Cerebellar nuclear complex (tissue), 1 donor: ENCODE measurements around the gene GPR183.
"Not testable (repeated sequence)": the region's sequence is repeated elsewhere in the genome, so short reads cannot be mapped to it uniquely, and the experiment has no call there.

Experiments
- DNase-seq, 2 experiments: peaks; one replicate each; lab custom pipeline; 2025; lab: John Stamatoyannopoulos, UW

GPR183 gene

DNA sequence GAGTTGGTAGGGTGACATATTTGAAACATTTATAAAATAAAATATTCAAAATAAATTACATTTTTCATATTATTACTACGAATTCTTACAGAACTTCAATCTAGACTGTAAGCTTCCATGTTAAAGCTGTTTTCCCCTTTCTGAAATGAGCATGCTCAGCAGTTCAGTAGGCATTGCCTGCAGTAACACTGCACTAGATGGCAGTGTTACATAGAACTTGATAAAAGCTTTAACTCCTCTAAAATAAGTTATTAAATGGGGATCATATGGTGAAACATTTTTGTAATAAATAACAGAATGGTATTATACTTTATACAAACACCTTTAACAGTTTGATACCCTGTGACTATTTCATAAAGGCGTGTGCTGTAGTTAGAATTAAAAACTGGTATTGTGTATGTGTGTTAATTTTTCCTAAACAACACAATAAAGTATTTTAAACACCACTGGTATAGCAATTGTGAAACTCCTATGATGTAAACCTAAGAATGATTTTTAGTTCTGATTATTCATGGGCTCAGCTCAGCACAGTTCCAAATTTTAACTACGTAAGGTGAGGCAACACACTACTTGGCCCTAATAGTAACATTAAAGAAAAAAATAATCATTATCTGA lies 37.5 kb downstream of the GPR183 start:
- no peak for DNase-seq

DNA sequence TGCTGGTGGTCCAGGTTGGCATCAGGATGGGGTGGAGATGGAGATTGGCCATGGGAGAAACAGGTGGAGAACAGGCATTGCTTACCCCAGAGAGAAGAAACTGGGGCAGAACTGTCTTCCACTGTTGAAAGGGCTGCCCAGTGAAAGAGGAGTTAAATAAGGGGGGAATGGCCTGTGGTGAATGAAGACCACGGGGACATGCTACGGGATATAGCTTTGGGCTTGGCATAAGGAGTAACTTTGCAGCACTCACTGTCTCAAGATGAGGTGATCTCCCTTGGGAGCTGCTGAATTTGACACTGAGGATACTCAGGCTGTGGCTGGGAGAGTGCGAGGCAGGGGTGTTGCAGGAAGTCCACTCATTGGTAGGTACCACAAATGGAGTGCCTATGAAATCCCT lies 38.4 kb downstream of the GPR183 start:
- no peak for DNase-seq

DNA sequence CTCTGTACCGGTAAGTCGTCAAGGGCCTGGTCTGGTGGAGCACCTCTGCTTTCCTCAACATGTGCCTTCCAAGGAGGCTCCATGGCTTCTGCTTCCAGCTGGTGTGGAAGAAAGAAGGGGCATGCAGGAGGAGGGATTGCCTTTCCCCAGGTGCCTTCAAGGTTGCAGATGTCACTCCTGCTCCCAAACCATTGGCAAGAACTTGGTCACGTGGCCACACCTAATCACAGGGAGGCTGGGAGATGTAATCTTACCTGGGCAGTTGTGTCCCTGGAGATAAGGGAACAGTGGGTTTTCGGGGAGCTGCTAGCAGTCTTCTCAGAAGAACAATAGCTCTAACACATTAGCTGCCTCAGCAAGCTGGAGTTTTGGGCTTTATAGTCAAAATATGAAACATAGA lies 39.3 kb downstream of the GPR183 start:
- no peak for DNase-seq

DNA sequence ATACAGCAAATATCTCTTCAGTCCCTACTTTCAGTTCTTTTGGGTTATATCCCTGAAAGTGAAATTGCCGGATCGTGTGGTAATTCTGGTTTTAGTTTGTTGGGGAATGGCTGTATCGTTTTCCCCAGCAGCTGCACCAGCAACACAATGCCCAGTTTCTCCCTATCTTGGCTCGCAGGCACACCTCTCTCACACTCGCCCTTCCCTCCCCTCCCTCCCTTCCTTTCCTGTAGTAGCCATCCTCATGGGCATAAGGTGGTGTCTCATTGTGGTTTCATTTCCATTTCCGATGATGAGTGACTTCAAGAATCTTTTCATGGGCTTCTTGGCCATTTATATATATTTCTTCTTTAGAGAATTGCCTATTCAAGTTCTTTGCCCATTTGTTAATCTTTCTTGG lies 40.4 kb downstream of the GPR183 start:
- DNase-seq, result no peak

DNA sequence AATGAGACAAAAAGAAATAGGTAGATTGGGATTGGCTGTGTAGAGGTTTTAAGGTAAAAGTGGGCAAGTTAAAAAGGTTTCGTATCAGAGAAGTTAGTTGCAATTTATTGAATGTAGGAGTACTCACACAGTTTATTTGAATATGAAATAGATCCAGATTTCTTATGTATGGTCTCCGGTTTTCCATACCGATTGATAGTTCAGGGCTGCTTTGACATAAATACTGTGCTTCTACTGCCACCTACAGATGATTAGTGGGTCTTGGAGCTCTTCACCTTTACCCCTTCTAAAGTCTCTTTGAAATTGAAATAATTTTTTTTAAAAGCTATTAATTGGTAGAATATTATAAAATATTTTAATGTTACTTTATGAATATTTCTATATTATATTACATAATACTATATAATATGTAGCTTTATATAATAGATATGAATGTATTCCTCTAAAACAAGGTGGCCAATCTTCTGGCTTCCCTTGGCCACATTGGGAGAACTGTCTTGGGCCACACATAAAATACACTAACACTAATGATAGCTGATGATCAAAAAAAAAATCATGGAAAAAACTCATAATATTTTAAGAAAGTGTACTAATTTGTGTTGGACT lies 41.3 kb downstream of the GPR183 start:
- no peak for DNase-seq

DNA sequence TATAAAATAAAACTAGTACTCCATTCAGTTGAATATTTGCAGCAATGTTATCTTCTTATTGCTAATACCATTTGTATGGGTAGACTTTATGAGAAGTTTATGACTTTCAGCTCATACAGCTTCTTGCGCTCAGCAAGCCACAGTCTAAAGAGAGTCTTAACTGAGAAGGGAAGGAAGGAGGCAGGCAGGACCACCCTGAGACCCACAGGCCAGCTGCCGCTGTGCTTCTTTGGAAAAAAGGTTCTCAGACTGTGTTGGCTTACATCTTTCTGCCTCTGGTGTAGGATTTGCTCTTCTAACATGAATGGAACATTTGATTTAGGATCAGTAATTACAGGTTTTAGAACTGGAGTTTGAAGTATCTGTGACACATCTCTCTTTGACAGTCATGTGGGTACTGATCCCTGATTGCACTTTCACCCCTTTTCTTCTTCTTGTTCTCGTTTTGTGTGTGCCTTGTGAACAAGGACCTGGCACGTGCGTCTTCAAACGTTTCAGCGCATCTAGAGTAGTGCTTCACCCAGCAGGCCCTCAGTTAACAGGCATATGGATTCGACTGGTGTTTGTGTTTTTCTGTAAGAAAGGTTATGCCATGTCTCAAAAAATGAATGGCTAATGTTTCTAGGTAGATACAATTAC lies 41.9 kb downstream of the GPR183 start:
- DNase-seq, result no peak

DNA sequence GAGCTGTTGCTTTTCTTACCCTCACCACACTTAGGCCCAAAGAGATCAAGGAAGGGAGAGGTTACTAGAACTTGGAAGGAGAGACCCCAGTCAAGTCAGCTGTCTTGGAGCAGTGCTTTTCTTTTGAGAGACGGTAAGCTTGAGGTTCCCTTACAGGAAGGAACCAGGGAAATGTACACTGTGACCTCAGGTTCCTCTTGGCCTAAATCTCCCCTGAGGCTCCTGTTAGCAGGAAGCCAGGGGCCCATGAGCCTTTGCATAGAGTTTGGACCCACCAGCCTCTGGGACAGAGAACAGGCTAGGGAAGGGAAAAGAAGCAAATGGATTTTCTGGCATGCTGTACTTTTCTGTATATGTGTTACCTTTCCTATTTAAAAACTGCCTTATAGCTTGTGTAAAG lies 43.1 kb downstream of the GPR183 start:
- no peak for DNase-seq

DNA sequence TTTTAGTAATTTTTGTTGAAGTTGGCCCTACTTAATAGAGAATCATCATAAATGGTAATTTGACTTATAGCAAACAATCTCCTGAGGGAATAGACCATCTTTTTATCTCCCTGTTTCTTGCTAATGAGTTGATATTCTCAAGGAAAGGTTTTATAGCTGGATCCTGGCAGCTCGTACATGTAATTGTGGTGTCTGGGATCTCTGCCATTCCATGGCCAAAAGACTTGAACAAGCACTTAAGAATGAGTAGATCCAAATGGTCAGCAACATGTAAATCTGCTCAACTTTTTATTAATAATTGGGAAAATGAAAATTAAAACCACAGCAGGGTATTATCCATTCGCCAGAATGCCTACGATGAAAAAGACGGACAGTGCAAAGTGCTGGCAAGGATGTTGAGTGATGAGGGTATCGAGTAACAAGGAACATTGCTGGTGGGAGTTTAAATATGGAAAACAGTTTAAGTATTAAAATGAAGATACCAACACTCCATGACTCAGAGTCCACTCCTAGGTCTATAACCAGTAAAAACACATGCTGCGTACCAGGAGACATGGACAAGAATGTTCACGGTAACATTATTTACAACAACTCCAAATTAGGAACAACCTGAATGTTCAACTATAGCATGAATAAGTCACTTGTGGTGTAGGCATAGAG lies 43.9 kb downstream of the GPR183 start:
- DNase-seq, result no peak

DNA sequence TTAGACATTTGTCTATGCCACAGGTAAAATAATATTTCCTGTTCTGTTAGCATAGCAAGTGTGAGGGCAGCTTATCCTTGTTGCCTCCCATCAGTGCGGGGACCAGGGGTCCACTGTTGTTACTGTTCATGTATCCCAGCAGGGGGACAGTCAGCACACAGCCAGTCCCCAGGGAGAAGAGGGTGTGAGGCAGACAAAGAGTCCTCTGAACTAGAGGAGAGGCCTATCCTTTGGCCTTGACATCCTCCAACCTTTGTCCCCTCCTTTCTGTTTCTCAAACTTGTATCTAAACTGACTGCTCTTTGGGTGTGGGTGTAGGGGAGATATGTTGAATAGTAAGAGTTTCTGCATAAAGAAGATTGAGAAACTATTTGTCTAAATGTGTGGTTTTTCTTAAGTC lies 46.1 kb downstream of the GPR183 start:
- DNase-seq, result no peak

DNA sequence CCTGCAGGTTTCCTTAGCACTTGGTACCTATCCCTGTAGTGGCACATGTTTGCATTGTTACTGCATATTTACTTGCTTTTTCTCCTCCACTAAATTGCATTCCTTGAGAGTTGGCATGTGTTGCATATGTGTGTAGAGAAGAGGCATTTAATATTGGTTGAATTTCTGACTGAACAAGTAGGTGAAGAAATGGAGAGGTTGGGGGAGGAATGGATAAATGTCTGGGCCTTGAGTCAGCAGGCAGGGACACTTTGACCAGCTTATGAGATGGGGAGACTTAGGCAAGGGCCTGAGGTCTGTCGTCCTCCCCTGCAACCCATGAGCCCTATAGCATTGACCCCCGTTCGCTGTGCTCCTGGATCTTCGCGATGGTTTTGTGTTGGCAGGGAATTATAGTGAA lies 47.0 kb downstream of the GPR183 start:
- DNase-seq, result no peak

DNA sequence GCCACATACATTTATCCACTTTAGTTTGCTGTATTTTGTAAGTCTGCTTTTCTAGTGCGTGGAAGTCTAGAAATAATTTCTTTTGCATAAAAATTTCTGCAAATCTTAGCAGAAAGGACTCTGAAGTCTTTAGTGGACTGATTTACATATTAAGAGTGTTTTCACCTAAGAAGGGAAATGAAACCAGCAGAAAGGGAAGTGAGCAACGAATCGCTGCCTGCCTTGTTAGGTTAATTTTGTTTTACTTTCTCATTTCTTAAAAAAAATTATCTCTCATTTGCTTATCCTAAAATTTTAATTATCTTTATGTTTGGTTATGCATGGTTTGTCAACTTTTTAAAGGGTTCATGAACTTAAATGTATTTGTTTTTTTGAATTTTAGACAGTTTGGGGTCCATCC lies 48.3 kb downstream of the GPR183 start:
- DNase-seq, result no peak

DNA sequence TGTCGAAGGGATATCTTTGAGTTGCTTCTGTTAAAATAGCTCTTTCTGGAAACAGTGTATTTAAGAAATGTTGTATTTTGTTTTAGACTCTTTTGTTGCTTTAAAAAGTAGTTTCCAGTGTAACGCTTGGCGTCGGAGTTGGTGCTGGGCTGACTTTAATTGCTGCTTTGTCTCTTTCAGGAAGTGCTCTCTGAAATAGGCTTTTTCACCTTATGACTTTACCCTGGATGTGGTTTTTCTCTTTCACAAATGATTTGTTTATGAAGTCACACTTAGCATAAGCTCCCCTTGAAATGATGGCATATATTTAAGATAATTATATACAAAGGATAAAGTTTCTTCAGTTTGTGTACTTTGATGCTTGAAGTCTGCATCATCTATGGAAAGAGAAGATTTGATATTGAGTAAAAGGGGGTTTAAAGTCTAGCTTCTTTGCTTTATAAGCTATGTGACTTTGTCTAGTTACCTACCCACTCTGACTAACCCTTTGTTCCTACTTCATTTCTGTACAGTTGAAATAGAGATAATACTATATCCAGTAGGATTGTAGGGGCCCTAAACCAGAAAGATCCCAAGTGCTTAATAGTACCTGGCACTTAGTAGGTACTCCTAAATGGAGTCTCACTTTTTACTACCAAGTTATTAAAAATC lies 48.9 kb downstream of the GPR183 start, which contains the start of gene GPR18:
Gene GPR18 (minus strand): TSS at position 170 of the 651 bp plus-strand sequence. CDS start 2,507 bp downstream, outside the sequence.
- DNase-seq, result no peak

DNA sequence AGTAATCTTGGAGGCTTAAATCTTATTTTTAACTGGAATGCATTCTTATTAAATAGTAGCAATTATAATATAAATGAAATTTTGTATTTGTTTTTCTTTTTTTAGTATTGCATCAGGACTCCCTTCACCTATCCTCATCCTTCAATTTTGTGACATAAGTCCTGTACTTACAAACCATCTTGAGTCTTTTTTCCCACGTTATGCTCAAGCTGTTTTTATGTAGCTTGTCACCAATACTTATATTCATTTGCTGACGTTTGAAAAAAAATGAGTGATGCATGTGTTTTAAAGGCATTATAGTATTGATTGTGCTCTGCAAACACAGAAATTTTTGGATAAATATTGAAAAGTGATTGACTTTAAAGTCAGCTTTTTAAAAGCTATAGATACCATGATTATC lies 49.9 kb downstream of the GPR183 start:
- no peak for DNase-seq

DNA sequence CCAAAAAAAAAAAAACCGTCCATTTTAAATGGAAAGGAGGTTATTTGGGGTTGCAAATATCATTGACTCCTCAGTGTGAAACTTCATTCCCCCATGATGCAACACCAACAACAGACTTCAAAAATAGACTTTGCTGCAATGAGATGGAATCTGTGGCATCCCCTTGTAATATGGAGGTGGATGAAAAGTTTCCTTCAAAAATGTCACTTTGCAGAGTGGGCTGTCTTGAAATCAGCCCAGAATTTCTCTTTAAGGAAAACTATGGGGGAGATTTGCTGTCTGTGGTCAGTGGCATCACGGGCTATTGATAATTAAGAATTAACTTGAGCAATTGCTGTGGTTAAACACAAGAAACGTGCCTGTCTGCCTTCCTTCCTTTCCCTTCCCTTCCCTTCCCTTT lies 50.5 kb downstream of the GPR183 start:
- DNase-seq, result no peak

DNA sequence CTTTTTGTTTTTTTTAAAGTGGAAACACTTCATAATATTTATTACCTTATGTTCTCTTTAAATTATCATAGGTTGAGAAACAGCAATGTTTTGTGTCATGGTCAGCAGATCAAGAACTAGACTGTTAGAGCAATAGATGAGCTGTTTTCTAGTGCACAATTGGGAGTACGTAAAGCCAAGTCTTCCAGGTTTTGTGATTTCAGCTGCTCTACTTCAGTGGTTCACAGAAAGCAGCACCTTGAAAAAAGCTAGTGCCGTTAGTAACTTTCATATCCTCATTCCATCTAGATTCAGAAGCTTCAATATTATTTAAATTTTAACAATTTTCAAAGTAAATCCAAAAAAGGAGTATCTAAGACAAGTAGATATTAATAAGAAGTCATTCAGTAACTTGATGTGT lies 50.9 kb downstream of the GPR183 start:
- DNase-seq, result no peak

DNA sequence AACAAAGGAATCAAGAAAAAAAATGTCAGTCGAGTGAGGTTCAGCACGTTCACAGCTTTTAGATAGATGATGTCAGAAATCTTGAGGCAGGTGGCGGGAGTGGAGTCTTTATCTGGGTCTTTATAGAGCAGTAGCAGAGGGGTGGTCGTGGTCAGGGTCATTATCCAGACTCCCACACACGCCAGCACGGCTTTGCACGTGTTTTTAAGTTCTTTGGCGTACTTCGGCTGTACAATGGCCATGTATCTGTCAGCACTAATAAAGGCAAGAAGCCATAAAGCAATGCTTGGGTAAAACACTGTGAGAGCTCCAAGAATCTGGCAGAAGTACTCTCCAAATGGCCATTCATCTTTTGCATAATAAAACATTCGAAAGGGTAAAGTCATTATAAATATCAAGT lies 51.9 kb downstream of the GPR183 start:
- DNase-seq, result no peak

DNA sequence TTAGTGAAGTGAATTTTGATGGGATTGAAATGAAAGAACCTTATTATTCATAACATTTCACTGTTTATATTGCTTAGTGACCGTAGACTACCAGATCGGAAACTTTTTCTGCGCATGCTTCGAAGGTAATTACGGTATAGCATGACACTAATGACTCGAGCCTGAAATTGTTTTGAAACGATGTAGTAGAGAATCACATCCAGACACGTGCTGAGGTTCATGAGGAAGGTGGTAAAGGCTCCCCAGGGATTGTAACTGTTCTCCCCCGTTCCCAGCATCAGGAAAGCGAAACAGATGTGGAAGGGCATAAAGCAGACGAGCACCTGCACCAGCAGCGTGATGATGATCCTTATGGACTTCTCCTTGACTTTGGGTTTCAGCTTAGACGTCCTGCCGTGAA lies 52.4 kb downstream of the GPR183 start:
- DNase-seq, result no peak

DNA sequence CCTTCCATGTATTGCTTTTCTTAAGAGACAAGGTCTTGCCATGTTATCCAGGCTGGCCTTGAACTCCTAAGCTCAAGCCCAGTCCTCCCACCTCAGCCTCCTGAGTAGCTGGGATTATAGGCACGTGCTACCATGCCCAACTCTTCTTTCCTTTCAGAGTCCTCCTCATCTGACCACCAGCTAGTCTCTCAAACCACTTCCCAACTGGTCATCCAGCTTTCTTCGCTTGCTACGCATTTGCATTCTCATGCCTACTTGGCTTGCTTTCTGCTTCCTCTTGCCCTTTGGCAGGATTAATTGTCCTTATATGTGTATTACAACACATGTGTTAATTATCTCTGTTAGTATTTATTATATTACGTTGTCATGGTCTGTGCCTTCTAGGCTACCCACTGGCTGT lies 55.3 kb downstream of the GPR183 start:
- DNase-seq, result no peak

DNA sequence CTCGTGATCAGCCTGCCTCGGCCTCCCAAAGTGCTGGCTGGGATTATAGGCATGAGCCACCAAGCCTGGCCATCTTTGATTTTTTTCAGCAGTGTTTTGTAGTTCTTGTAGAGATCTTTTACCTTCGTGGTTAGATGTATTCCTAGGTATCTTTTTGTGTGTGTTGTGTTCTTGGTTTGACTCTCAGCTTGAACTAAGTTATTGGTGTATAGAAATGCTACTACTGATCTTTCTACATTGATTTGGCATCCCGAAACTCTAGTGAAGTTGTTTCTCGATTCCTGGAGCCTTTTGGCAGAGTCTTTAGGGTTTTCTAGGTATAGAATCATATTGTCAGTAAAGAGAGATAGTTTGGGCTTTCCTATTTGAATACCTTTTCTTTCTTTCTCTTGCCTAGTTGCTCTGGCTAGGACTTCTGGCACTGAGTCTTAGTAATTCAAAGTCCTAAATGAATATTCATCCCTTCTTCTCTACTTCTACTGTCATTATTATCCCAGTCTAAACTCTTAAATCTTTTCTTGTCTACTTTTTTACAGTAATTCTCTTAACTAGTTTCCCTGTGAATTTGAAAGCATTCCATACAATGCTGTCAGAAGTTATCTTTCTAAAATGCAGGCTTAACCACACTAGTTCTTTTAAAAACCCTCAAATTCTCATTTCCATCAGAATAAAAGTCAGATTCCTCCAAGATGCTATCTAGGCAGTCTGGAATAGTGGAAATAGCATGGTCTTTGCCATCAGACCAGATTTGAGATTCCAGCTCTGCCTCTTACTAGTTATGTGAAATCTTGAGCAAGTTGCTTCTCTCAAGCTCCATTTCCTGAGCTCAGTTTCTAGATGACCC lies 56.0 kb downstream of the GPR183 start:
- no peak for DNase-seq

DNA sequence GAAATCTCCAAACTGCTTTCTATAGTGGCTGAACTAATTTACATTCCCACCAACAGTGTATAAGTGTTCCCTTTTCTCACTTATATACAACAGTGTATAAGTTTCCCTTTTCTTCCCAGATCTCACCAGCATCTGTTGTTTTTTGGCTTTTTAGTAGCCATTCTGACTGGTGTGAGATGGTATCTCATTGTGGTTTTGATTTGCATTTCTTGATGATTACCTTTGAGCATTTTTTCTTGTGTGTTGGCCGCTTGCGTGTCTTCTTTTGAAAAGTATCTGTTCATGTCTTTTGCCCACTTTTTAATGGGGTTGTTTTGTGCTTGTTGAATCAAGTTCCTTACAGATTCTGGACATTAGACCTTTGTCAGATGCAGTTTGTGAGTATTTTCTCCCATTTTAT lies 57.6 kb downstream of the GPR183 start:
- DNase-seq, result not testable (repeated sequence)

DNA sequence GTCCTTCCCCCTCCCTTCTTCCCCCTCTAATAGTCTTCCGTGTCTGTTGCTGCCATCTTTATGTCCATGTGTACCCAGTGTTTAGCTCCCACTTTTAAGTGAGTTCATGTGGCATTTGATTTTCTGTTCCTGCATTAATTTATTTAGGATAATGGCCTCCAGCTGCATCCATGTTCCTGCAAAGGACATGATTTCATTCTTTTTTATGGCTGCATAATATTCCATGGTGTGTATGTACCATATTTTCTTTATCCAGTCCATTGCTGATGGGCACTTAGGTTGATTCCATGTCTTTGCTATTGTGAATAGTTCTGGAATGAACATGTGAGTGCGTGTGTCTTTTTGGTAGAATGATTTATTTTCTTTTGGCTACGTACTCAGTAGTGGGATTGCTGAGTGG lies 58.0 kb downstream of the GPR183 start:
- not testable (repeated sequence) for DNase-seq

DNA sequence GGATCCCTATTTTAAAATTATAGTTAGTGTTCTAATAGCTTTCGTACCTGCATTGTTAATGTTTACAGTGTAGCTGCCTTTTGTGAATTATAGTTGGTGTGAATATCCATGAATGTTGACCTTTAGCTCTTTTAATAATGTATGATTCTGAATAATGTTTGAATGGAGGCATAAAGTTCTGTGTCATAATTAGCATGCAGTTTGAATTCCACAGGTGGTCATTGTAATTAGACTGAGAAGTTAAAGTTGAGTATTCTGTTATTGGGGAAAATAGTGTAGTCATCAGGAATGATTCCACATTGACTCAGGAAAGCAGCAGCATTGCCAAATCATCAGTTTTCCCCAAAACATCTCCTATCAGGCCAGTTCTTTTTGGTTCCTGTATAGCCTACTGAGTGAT lies 61.1 kb downstream of the GPR183 start:
- no peak for DNase-seq
